ENCODE measurements around the gene OTOF. TPM values are rescaled to one million over a fixed set of nuclear protein-coding genes. Genes with fewer than 3 reads are reported as not detected.

OTOF gene
- total and polyA plus RNA-seq, 2 of the 13 experiments (the other 11 are each of a cell fraction or from before 2014, with no cell fraction given) = 0.04 TPM; not detected in 1

- TF ChIP-seq ZNF33A (CRISPR knock-in tag; IDR thresholded peaks at IDR 0.05; ENCODE audit: borderline replicate concordance) (no peak), ZSCAN21 (CRISPR knock-in tag; IDR thresholded peaks at IDR 0.05; ENCODE audit: borderline replicate concordance) (no peak), BCL3 (CRISPR knock-in tag; IDR thresholded peaks at IDR 0.05) (no peak), NRL (CRISPR knock-in tag; IDR thresholded peaks at IDR 0.05; ENCODE audit: borderline replicate concordance) (peak; percentile 31; the same call in 1 of the 2 replicates), CTCF (CRISPR knock-in tag; IDR thresholded peaks at IDR 0.05) (peak; percentile 65), MAFK (conservative IDR thresholded peaks at IDR 0.05 in 1 of 2, IDR thresholded peaks at IDR 0.05 in 1 of 2; ENCODE audit: low read length in 2 of 2) (no peak), ZNF563 (CRISPR knock-in tag; IDR thresholded peaks at IDR 0.05) (no peak), ZNF776 (CRISPR knock-in tag; IDR thresholded peaks at IDR 0.05) (0 out of 2 replicates have a peak, but pooled peaks have one; percentile 29), YEATS4 (CRISPR knock-in tag; IDR thresholded peaks at IDR 0.05; ENCODE audit: borderline replicate concordance) (no peak), FOXJ3 (CRISPR knock-in tag; IDR thresholded peaks at IDR 0.05; ENCODE audit: borderline replicate concordance) (no peak), ZNF552 (CRISPR knock-in tag; IDR thresholded peaks at IDR 0.05; ENCODE audit: borderline replicate concordance) (no peak), STAG1 (CRISPR knock-in tag; IDR thresholded peaks at IDR 0.05) (peak; percentile 59), HMGXB4 (CRISPR knock-in tag; IDR thresholded peaks at IDR 0.05; ENCODE audit: borderline replicate concordance in 1 of 2, low read depth in 1 of 2) (no peak), PCBP2 (optimal IDR thresholded peaks at IDR 0.05; ENCODE audit: low read depth, low read length, poor library complexity, severe bottlenecking) (no peak), ZBTB14 (CRISPR knock-in tag; IDR thresholded peaks at IDR 0.05) (no peak), EED (CRISPR knock-in tag; IDR thresholded peaks at IDR 0.05) (no peak), RBM39 (IDR thresholded peaks at IDR 0.05; ENCODE audit: low read depth, low read length, poor library complexity, severe bottlenecking) (no peak)
- TF ChIP-seq, protein P1, sequence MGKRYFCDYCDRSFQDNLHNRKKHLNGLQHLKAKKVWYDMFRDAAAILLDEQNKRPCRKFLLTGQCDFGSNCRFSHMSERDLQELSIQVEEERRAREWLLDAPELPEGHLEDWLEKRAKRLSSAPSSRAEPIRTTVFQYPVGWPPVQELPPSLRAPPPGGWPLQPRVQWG (CRISPR knock-in tag; IDR thresholded peaks at IDR 0.05; ENCODE audit: borderline replicate concordance, low read depth) = no peak
- TF ChIP-seq, protein P2, sequence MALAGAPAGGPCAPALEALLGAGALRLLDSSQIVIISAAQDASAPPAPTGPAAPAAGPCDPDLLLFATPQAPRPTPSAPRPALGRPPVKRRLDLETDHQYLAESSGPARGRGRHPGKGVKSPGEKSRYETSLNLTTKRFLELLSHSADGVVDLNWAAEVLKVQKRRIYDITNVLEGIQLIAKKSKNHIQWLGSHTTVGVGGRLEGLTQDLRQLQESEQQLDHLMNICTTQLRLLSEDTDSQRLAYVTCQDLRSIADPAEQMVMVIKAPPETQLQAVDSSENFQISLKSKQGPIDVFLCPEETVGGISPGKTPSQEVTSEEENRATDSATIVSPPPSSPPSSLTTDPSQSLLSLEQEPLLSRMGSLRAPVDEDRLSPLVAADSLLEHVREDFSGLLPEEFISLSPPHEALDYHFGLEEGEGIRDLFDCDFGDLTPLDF (CRISPR knock-in tag; IDR thresholded peaks at IDR 0.05) = no peak
These were observed 5.9 kb downstream of the OTOF start (continued) for GRCh38 chr2:26471766-26472706.

All from HepG2 (cell line).